Liver (tissue), 9 donors: ENCODE measurements around the gene EDN3. TPM values are rescaled to one million over a fixed set of nuclear protein-coding genes. Genes with fewer than 3 reads are reported as not detected.

Experiments
- DNase-seq: peaks from one replicate; pipeline ENCODE4 v3.0.0-alpha.2; 2017; ENCODE audit warnings: low spot score
- H3K27ac ChIP-seq, 2 donors: one replicate each; pipeline ENCODE4 v1.7.0; 2013; ENCODE audit warnings: inconsistent platforms in 2 of 2, low read length in 2 of 2, control low read depth in 1 of 2, low read depth in 1 of 2, mild to moderate bottlenecking in 1 of 2
- H3K27me3 ChIP-seq, 4 donors: one replicate each; pipeline versions ENCODE4 v1.6.1 to v1.7.0; 2013; ENCODE audit warnings: low read length in 3 of 4, inconsistent platforms in 1 of 4, mild to moderate bottlenecking in 1 of 4, moderate library complexity in 1 of 4; ENCODE audit not compliant: control insufficient read depth in 4 of 4, insufficient read depth in 4 of 4
- H3K36me3 ChIP-seq, 4 donors: one replicate each; pipeline versions ENCODE4 v1.6.1 to v1.7.0; 2013; ENCODE audit warnings: low read length in 3 of 4, mild to moderate bottlenecking in 3 of 4, low read depth in 1 of 4, moderate library complexity in 1 of 4; ENCODE audit not compliant: control insufficient read depth in 4 of 4, insufficient read depth in 3 of 4
- H3K4me1 ChIP-seq, 4 donors: one replicate each; pipeline versions ENCODE4 v1.6.1 to v1.7.0; 2013; ENCODE audit warnings: low read length in 3 of 4, mild to moderate bottlenecking in 3 of 4, moderate library complexity in 1 of 4; ENCODE audit not compliant: control insufficient read depth in 4 of 4, insufficient read depth in 4 of 4
- H3K4me3 ChIP-seq, 3 donors: one replicate each; pipeline versions ENCODE4 v1.6.1 to v1.7.0; 2013; ENCODE audit warnings: low read length in 3 of 3, control low read depth in 1 of 3, low read depth in 1 of 3, mild to moderate bottlenecking in 1 of 3
- H3K9ac ChIP-seq, 2 donors: one replicate each; pipeline ENCODE4 v1.7.0; 2013; ENCODE audit warnings: low read length in 2 of 2, mild to moderate bottlenecking in 2 of 2, moderate library complexity in 2 of 2, control low read depth in 1 of 2, low read depth in 1 of 2
- H3K9me3 ChIP-seq, 4 donors: one replicate each; pipeline versions ENCODE4 v1.6.1 to v1.7.0; 2013; ENCODE audit warnings: low read length in 3 of 4; ENCODE audit not compliant: control insufficient read depth in 4 of 4
- ATF3 ChIP-seq: IDR thresholded peaks from 2 replicates; pipeline ENCODE4 v1.6.1; 2016; ENCODE audit warnings: antibody characterized with exemption
- EGR1 ChIP-seq, 2 donors: IDR thresholded peaks; 2 replicates each; pipeline ENCODE4 v1.6.1; 2016 to 2018; ENCODE audit warnings: antibody characterized with exemption in 2 of 2, low read depth in 2 of 2
- FOXA1 ChIP-seq: IDR thresholded peaks from 2 replicates; pipeline ENCODE4 v1.6.1; 2016; ENCODE audit warnings: antibody characterized with exemption
- FOXA2 ChIP-seq: IDR thresholded peaks from 2 replicates; pipeline ENCODE4 v1.6.1; 2016; ENCODE audit warnings: antibody characterized with exemption
- GABPA ChIP-seq, 2 donors: IDR thresholded peaks in 1 of 2; conservative IDR thresholded peaks in 1 of 2; 2 replicates each; pipeline ENCODE4 v1.6.1; 2016; ENCODE audit warnings: antibody characterized with exemption in 2 of 2, mild to moderate bottlenecking in 1 of 2, moderate library complexity in 1 of 2
- HNF4G ChIP-seq: IDR thresholded peaks from 2 replicates; pipeline ENCODE4 v1.6.1; 2016; ENCODE audit warnings: antibody characterized with exemption
- JUND ChIP-seq, 2 donors: IDR thresholded peaks; 2 replicates each; pipeline ENCODE4 v1.6.1; 2016; ENCODE audit warnings: antibody characterized with exemption in 2 of 2
- MAX ChIP-seq: IDR thresholded peaks from 2 replicates; pipeline ENCODE4 v1.6.1; 2016; ENCODE audit warnings: antibody characterized with exemption
- NR2F2 ChIP-seq: IDR thresholded peaks from 2 replicates; pipeline ENCODE4 v1.6.1; 2016; ENCODE audit warnings: antibody characterized with exemption
- RAD21 ChIP-seq, 2 donors: IDR thresholded peaks; 2 replicates each; pipeline ENCODE4 v1.6.1; 2016; ENCODE audit warnings: antibody characterized with exemption in 2 of 2, mild to moderate bottlenecking in 2 of 2
- REST ChIP-seq: IDR thresholded peaks from 2 replicates; pipeline ENCODE4 v1.6.1; 2016; ENCODE audit warnings: antibody characterized with exemption, mild to moderate bottlenecking
- RXRA ChIP-seq, 2 donors: IDR thresholded peaks; 2 replicates each; pipeline ENCODE4 v1.6.1; 2017 to 2018; ENCODE audit warnings: antibody characterized with exemption in 2 of 2, mild to moderate bottlenecking in 1 of 2
- SP1 ChIP-seq: IDR thresholded peaks from 2 replicates; pipeline ENCODE4 v1.6.1; 2018; ENCODE audit warnings: antibody characterized with exemption, mild to moderate bottlenecking
- TAF1 ChIP-seq: conservative IDR thresholded peaks from 2 replicates; pipeline ENCODE4 v1.6.1; 2016; ENCODE audit warnings: antibody characterized with exemption, mild to moderate bottlenecking
- YY1 ChIP-seq: IDR thresholded peaks from 2 replicates; pipeline ENCODE4 v1.6.1; 2016; ENCODE audit warnings: antibody characterized with exemption, mild to moderate bottlenecking
- ZBTB33 ChIP-seq: IDR thresholded peaks from 2 replicates; pipeline ENCODE4 v1.6.1; 2016; ENCODE audit warnings: antibody characterized with exemption
- WGBS: extraction: QIAGEN DNeasy Blood & Tissue Kit; methylation state at CpG from one replicate; pipeline ENCODE4 v1.1.7; 2013; 5-methylcytosine and 5-hydroxymethylcytosine counted together
- polyA plus RNA-seq, 2 donors: library from polyadenylated mRNA; stranded (reverse) in 1 of 2; unstranded in 1 of 2; fragments of 200-250 nt in 1 of 2; fragments of >200 nt in 1 of 2; fragmentation: Nextera tagmentation in 1 of 2; extraction: Ambion mirVana in 1 of 2; gene quantifications; one replicate each; pipeline versions ENCODE4 v1.2.1 to v1.2.3, GENCODE V29; 2013 to 2015
- total RNA-seq, 2 donors: library from RNA; depleted of rRNA; stranded (reverse); fragments of >200 nt; gene quantifications; one replicate each; pipeline ENCODE4 v1.2.3, GENCODE V29; 2014
- TF ChIP-seq, protein P1 (sequence below): fragments of 150-350 bp; IDR thresholded peaks from 2 replicates; pipeline ENCODE4 v1.5.1; 2017; ENCODE audit warnings: improper control_type of control experiment, low read depth, low read length; ENCODE audit not compliant: missing input control
- donor health status: healthy.
- donor health status: healthy.
- donor health status: healthy.
- donor health status: healthy.
- donor health status: healthy.

Gene EDN3
- total and polyA plus RNA-seq, 4 donors: 0.09 TPM; not detected in 3

DNA sequence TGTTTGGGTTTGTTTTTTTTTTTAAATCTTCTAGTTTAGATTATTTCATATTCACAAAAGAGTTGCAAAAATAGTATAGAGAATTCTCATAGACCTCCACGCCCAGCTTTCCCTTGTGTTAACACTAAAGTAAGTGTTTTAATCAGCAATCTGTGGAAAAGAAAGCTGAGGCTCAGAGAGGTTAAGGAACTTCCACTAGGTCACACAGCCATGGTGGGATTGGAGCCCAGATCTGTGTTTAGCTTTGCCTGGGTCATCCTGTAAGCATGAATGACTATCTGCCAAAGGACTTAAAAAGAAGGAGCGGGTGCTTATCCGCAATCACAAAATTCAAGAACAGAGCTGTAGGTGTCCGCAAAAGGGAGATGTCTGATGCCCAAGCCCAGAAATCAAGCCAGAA, 60.5 kb downstream of the EDN3 start (continued):
- TF ChIP-seq GABPA (IDR thresholded peaks at IDR 0.05 in 1 of 2, conservative IDR thresholded peaks at IDR 0.05 in 1 of 2): no peak
- no peak for TF ChIP-seq FOXA1

GRCh38 chr20:59361411-59361810, 61.0 kb downstream of the EDN3 start:
- Histone ChIP-seq H3K27me3 (peaks cover 0 to 6% (median 0%) of the 10 kb centered on the region in 4 donors), H3K9ac (no peak overlapping the region), H3K27ac (no peak overlapping the region), H3K4me3 (no peak overlapping the region), H3K36me3 (no peaks in the 10 kb centered on the region), H3K4me1 (no peaks in the 10 kb centered on the region), H3K9me3 (no peaks in the 10 kb centered on the region)
- WGBS: 73% methylated on average over 5 of the region's 5 CpGs
- DNase-seq: no peak
- TF ChIP-seq YY1 (no peak), RAD21 (IDR thresholded peaks at IDR 0.05) (no peak), FOXA2 (no peak), FOXA1 (no peak), NR2F2 (no peak), HNF4G (no peak), MAX (no peak), EGR1 (IDR thresholded peaks at IDR 0.05; ENCODE audit: low read depth in 2 of 2) (no peak), SP1 (no peak), REST (no peak), RXRA (IDR thresholded peaks at IDR 0.05) (no peak), ZBTB33 (no peak), ATF3 (no peak), TAF1 (no peak), JUND (IDR thresholded peaks at IDR 0.05) (no peak)

GRCh38 chr20:59363101-59363500, 62.7 kb downstream of the EDN3 start:
- no peak overlapping the region for H3K4me3 ChIP-seq
- H3K27ac ChIP-seq: no peak overlapping the region
- no peaks in the 10 kb centered on the region for H3K36me3 ChIP-seq
- no peak for DNase-seq
- no peak overlapping the region for H3K9ac ChIP-seq
- no peak for TF ChIP-seq YY1
- no peak for TF ChIP-seq ZBTB33
- TF ChIP-seq, protein P1, sequence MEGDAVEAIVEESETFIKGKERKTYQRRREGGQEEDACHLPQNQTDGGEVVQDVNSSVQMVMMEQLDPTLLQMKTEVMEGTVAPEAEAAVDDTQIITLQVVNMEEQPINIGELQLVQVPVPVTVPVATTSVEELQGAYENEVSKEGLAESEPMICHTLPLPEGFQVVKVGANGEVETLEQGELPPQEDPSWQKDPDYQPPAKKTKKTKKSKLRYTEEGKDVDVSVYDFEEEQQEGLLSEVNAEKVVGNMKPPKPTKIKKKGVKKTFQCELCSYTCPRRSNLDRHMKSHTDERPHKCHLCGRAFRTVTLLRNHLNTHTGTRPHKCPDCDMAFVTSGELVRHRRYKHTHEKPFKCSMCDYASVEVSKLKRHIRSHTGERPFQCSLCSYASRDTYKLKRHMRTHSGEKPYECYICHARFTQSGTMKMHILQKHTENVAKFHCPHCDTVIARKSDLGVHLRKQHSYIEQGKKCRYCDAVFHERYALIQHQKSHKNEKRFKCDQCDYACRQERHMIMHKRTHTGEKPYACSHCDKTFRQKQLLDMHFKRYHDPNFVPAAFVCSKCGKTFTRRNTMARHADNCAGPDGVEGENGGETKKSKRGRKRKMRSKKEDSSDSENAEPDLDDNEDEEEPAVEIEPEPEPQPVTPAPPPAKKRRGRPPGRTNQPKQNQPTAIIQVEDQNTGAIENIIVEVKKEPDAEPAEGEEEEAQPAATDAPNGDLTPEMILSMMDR: no peak
- TF ChIP-seq TAF1: no peak
- no peak for TF ChIP-seq RAD21 (IDR thresholded peaks at IDR 0.05)
- TF ChIP-seq REST: no peak
- no peak for TF ChIP-seq SP1
- no peaks in the 10 kb centered on the region for H3K4me1 ChIP-seq
- 71% methylated on average over 12 of the region's 12 CpGs for WGBS
- H3K9me3 ChIP-seq: no peaks in the 10 kb centered on the region
- H3K27me3 ChIP-seq: peaks cover 0 to 6% (median 0%) of the 10 kb centered on the region in 4 donors
